C4-2B (cell line): ENCODE measurements around the gene C3orf33.

Source experiments
- ZFX ChIP-seq: fragments of 450-650 bp; IDR thresholded peaks from 2 replicates; pipeline ENCODE4 v1.6.1; 2017
- TF ChIP-seq, protein P1 (sequence below): fragments of 450-650 bp; conservative IDR thresholded peaks from 2 replicates; pipeline ENCODE4 v1.5.1; 2017; ENCODE audit warnings: mild to moderate bottlenecking

DNA sequence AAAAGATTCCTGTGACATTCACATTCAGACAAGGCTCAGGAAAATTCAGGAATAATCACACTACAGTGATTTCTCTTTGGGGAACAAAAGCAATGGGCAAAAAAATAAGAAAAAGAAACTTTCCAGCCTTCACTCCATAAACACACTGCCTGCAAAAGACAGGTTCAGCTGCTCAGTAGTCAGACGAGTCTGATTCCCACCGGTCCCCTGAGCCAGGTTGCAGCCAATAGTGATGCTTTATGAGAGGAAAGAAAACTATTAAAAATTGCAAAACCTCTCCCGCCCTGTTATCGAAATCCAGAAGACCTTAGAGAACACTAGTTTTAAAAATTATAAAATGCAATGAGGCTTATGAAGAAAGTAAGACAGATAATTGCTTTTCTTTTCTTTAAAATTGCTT is 69.7 kb downstream of the C3orf33 start:
- TF ChIP-seq, protein P1, sequence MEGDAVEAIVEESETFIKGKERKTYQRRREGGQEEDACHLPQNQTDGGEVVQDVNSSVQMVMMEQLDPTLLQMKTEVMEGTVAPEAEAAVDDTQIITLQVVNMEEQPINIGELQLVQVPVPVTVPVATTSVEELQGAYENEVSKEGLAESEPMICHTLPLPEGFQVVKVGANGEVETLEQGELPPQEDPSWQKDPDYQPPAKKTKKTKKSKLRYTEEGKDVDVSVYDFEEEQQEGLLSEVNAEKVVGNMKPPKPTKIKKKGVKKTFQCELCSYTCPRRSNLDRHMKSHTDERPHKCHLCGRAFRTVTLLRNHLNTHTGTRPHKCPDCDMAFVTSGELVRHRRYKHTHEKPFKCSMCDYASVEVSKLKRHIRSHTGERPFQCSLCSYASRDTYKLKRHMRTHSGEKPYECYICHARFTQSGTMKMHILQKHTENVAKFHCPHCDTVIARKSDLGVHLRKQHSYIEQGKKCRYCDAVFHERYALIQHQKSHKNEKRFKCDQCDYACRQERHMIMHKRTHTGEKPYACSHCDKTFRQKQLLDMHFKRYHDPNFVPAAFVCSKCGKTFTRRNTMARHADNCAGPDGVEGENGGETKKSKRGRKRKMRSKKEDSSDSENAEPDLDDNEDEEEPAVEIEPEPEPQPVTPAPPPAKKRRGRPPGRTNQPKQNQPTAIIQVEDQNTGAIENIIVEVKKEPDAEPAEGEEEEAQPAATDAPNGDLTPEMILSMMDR, result no peak
- TF ChIP-seq ZFX, result no peak
